Nephron (organoid): ENCODE measurements around the gene AGAP1.
A peak's percentile ranks its signal among the peaks of the same experiment; 100 is the strongest.

ENCODE experiments used
- H3K27ac Mint-ChIP-seq, 3 experiments: 2 replicates each; pipeline ENCODE4 v1.8.0; 2020; ENCODE audit warnings: mixed read lengths in 3 of 3, mild to moderate bottlenecking in 2 of 3, moderate library complexity in 1 of 3
- H3K27me3 Mint-ChIP-seq: 2 replicates; pipeline ENCODE4 v1.8.0; 2021; ENCODE audit warnings: low read depth, mild to moderate bottlenecking, moderate library complexity, mixed read lengths
- H3K36me3 Mint-ChIP-seq: 2 replicates; pipeline ENCODE4 v1.8.0; 2020; ENCODE audit warnings: low read depth, mixed read lengths
- H3K4me1 Mint-ChIP-seq: 2 replicates; pipeline ENCODE4 v1.8.0; 2020; ENCODE audit warnings: mixed read lengths
- H3K4me3 Mint-ChIP-seq, 3 experiments: 2 replicates each; pipeline ENCODE4 v1.8.0; 2020; ENCODE audit warnings: mild to moderate bottlenecking in 3 of 3, mixed read lengths in 3 of 3, moderate library complexity in 2 of 3
- H3K9me3 Mint-ChIP-seq: 2 replicates; pipeline ENCODE4 v1.8.0; 2020; ENCODE audit warnings: mixed read lengths
- TF ChIP-seq, protein P1 (sequence below), 3 experiments: fragments of 200-600 bp; sonication (generic); IDR thresholded peaks; one replicate each; pipeline ENCODE4 v1.5.0; 2021; ENCODE audit warnings: antibody characterized with exemption in 3 of 3; ENCODE audit not compliant: unreplicated experiment in 3 of 3

AGAP1 gene

DNA sequence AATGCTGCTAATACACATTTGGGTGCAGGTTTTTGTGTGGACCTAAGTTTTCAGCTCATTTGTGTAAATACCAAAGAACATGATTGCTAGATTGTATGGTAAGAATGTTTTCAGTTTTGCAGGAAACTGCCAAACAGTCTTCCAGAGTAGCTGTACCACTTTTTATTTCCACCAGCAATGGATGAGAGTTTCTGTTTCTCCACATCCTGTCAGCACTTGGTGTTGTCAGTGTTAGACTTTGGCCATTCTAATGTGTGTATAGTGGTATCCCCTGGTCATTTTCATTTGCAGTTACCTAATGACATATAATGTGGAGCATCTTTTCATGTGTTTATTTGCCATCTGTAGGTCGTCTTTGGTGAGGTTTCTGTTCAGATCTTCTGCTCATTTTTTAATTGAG, 337.9 kb downstream of the AGAP1 start:
- TF ChIP-seq, protein P1, sequence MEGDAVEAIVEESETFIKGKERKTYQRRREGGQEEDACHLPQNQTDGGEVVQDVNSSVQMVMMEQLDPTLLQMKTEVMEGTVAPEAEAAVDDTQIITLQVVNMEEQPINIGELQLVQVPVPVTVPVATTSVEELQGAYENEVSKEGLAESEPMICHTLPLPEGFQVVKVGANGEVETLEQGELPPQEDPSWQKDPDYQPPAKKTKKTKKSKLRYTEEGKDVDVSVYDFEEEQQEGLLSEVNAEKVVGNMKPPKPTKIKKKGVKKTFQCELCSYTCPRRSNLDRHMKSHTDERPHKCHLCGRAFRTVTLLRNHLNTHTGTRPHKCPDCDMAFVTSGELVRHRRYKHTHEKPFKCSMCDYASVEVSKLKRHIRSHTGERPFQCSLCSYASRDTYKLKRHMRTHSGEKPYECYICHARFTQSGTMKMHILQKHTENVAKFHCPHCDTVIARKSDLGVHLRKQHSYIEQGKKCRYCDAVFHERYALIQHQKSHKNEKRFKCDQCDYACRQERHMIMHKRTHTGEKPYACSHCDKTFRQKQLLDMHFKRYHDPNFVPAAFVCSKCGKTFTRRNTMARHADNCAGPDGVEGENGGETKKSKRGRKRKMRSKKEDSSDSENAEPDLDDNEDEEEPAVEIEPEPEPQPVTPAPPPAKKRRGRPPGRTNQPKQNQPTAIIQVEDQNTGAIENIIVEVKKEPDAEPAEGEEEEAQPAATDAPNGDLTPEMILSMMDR (IDR thresholded peaks at IDR 0.05; ENCODE audit: unreplicated experiment in 3 of 3), result no peak
- Mint-ChIP-seq H3K9me3 (no peaks in the 10 kb centered on the region), H3K27ac (no peak overlapping the region), H3K36me3 (peaks cover 9% of the 10 kb centered on the region), H3K4me1 (peaks cover 12% of the 10 kb centered on the region), H3K27me3 (peaks cover 6% of the 10 kb centered on the region), H3K4me3 (no peak overlapping the region)

DNA sequence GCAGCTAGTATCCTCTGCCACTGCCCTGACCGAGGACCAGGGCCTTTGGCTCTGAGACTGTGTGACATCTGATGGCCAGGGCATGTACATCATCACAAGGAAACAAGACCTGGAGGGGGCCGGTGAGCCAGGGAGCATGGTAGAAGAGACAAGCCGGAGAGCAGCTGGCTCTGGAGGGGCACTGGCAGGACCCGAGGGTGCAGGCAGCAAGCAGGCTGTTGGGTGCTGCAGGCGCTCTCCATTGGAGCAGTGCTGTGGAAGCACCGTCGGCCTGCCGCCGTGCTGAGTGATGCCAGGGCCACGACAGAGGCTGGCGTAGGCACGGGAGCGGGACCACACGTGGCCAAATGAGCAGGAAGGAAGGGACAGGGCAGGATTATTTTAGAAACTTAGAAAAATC, 339.1 kb downstream of the AGAP1 start:
- peaks cover 6% of the 10 kb centered on the region for H3K27me3 Mint-ChIP-seq
- H3K4me1 Mint-ChIP-seq, result peaks cover 8% of the 10 kb centered on the region
- H3K27ac Mint-ChIP-seq, result no peak overlapping the region
- H3K36me3 Mint-ChIP-seq, result peaks cover 9% of the 10 kb centered on the region
- H3K9me3 Mint-ChIP-seq, result no peaks in the 10 kb centered on the region
- TF ChIP-seq, protein P1 (IDR thresholded peaks at IDR 0.05; ENCODE audit: unreplicated experiment in 3 of 3), result no peak
- H3K4me3 Mint-ChIP-seq, result no peak overlapping the region

DNA sequence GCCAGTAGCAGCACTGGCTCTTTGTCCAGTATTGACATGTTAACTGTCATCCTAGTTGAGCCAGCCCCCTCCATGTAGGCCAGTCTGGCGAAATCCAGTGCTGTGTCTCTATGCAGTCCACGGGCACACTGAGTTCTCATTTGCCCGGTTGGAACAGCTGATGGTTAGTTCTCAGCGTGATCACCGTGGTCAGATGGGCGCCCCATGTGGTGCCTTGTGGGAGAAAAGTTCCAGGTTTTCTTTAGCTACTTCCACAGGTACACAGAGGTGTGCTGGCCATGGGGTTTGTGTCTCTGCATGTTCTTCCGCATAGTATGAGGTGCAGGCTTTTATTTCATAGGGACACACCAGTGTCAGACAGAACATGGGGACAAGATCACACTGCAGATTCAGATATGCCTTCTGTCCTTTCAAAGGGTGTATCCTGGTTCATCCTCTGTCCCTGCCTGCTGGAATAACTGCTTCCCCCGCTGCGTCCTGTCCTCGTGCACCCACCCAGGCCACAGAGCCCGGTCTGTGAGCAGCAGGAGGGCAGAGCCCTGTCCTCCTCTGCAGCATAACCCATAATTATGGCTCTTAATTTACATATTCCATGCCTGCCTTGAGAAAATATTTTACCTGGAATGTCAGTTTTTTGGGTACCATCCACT, 340.3 kb downstream of the AGAP1 start:
- H3K4me3 Mint-ChIP-seq, result no peak overlapping the region

DNA sequence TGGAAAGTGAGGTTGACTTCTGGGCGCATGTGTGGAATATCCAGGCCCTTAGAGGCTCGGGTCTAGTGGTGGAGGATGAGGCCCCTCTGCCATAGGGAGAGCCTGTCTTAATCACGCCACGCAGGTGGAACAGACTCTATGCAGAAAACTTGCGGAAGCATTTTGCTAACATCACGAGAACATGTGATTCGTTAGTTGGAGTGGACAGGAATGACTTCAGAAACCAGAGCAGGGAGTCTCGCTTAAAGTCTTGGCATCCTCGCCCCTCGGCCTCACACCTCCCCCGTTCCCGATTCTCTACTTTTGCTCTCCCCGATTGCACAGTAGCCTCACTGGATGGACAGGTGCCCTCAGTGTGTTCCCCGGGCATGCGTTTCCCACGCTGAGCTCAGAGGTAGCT, 340.9 kb downstream of the AGAP1 start:
- Mint-ChIP-seq H3K27ac (no peak overlapping the region), H3K4me1 (peaks cover 8% of the 10 kb centered on the region), H3K9me3 (no peaks in the 10 kb centered on the region), H3K27me3 (peaks cover 6% of the 10 kb centered on the region), H3K36me3 (peaks cover 9% of the 10 kb centered on the region), H3K4me3 (no peak overlapping the region)
- TF ChIP-seq, protein P1 (IDR thresholded peaks at IDR 0.05; ENCODE audit: unreplicated experiment in 3 of 3), result no peak

More for the DNA sequence above, 340.3 kb downstream of the AGAP1 start:
- peaks cover 8% of the 10 kb centered on the region for H3K4me1 Mint-ChIP-seq
- H3K36me3 Mint-ChIP-seq, result peaks cover 9% of the 10 kb centered on the region
- TF ChIP-seq, protein P1 (IDR thresholded peaks at IDR 0.05; ENCODE audit: unreplicated experiment in 3 of 3), result no peak
- H3K9me3 Mint-ChIP-seq, result no peaks in the 10 kb centered on the region
- peaks cover 6% of the 10 kb centered on the region for H3K27me3 Mint-ChIP-seq
- H3K27ac Mint-ChIP-seq, result no peak overlapping the region

DNA sequence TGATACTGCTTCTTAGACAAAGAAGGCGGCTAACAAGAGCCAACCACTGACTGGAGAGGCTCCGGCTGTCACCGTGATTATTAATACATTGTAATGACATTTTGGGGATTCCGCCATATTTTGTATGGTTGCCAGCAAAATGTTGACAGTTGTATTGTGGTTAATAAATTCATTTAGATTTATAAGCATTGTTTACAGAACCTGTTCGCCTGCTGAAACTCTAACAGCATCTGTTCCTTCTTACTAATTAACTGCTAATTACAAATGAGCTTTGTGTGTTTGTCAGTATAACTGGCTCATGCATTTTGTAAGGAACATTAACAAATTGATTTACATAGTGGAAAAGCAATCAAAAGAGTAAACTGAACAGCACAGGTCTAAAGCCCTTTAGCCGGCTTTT, 342.0 kb downstream of the AGAP1 start:
- Mint-ChIP-seq H3K27ac (no peak overlapping the region), H3K4me1 (peaks cover 8% of the 10 kb centered on the region), H3K36me3 (peaks cover 6% of the 10 kb centered on the region), H3K27me3 (peaks cover 6% of the 10 kb centered on the region), H3K9me3 (no peaks in the 10 kb centered on the region), H3K4me3 (no peak overlapping the region)
- TF ChIP-seq, protein P1 (IDR thresholded peaks at IDR 0.05; ENCODE audit: unreplicated experiment in 3 of 3), result no peak

DNA sequence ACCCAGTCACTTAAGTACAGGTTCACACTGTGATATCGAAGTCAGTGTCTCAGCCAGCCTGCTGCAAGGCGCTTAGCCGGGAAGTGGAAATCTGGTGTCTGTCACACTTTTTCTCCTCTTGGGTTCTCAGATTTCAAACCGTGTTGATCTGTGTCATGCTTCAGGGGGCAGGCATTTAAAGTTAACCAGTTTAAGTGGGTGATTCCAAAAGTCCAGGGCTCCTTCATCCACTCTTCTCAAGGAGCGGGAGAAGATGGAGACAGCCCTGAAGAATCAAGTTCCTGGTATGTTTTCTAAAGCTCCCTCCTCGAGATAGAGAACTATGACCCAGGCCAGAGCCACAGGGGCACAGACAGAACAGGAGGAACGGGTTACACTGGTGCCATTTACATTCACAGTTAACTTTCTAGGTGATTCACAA, 342.7 kb downstream of the AGAP1 start:
- Mint-ChIP-seq H3K36me3 (peaks cover 6% of the 10 kb centered on the region), H3K9me3 (no peaks in the 10 kb centered on the region), H3K27ac (peak overlapping the region in 1 of 3 experiments; percentile 78), H3K4me3 (peak overlapping the region in 1 of 3 experiments; percentile 9), H3K4me1 (peaks cover 8% of the 10 kb centered on the region), H3K27me3 (peaks cover 6% of the 10 kb centered on the region)
- TF ChIP-seq, protein P1 (IDR thresholded peaks at IDR 0.05; ENCODE audit: unreplicated experiment in 3 of 3), result no peak
